ENCODE measurements around the gene ARHGEF25.
"Not testable (repeated sequence)": the region's sequence is repeated elsewhere in the genome, so short reads cannot be mapped to it uniquely, and the experiment has no call there.

ARHGEF25 gene

DNA sequence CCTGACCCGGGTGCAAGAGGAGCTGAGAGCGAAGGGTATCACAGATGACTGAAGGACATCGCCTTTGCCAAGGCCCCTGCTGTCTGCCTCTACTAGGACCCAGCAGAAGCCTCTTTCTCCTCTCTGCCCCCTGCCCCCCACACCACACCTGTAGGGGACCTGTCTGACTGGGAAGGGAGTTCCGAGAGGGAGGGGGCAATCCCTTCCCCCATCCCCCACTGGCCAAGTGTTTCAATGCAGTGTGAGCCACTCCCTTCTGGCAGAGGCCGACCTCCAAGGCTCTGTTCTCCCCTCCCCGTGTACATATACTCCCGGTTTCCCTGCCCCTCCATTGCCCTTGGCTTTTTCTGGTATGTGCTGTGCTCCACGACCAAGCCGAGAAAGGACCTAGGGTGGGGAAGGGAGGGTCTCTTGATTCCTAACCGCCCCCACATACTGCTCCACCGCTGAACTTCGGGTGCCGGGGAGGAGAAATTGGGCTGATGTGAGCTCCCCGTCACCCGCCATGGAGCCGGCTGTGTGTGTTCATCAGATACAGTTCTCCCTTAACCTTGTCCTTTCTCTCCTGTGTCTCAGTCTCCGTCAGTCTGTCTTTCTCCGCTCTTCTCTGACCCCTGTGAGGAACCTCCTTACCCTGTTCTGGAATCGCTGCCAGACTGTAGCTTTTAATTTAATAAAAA lies 2.0 kb upstream of the ARHGEF25 start:
- no peak for DNase-seq (ENCODE audit: low read depth in 2 of 3, low spot score in 1 of 3)

- DNase-seq (ENCODE audit: low read depth in 2 of 3, low spot score in 1 of 3) = no peak
Measured at GRCh38 chr12:57609781-57610553, 1.3 kb upstream of the ARHGEF25 start.

- DNase-seq (ENCODE audit: low read depth in 2 of 3, low spot score in 1 of 3) = no peak
Measured at GRCh38 chr12:57610554-57611107, 604 bp upstream of the ARHGEF25 start.

DNA sequence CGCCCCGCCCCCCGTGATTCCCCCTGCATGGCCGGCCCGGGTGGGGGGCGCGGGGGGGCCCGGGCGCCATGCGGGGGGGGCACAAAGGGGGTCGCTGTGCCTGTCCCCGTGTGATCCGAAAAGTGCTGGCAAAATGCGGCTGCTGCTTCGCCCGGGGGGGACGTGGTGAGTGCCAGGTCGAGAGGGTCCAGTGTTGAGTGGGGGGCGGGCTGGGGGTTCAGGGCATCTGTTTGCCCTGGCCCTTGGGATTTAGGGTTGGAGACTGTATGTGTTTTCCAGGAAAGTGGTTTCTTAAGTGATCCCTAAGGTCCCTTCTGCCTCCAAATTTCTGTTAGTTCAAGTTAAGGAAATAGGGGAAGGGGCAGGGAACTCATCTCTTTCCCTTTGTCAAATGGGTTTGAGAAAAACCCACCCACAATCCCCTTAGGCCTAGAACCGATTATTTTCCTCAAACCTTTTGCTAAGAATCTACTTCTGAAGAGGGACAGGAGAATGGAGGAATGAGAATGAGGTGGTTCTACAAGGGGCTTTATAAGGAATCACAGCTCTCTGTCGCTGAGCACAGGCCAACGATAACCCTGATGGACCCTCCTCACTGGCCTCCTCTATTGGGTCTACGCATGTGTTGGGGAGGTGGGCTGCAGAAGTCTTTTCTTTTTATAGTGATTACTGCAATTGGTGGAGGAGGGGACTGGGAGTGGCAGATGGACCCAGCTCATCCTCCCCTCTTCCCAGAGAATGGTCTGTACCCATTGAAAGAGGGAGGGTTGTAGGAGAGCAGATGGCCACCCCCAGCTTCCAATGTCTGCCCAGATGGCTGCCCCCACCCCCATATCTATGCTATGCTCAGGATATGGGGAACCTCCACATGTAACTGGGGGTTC lies 834 bp downstream of the ARHGEF25 start:
- no peak for DNase-seq (ENCODE audit: low read depth in 2 of 3, low spot score in 1 of 3)

DNA sequence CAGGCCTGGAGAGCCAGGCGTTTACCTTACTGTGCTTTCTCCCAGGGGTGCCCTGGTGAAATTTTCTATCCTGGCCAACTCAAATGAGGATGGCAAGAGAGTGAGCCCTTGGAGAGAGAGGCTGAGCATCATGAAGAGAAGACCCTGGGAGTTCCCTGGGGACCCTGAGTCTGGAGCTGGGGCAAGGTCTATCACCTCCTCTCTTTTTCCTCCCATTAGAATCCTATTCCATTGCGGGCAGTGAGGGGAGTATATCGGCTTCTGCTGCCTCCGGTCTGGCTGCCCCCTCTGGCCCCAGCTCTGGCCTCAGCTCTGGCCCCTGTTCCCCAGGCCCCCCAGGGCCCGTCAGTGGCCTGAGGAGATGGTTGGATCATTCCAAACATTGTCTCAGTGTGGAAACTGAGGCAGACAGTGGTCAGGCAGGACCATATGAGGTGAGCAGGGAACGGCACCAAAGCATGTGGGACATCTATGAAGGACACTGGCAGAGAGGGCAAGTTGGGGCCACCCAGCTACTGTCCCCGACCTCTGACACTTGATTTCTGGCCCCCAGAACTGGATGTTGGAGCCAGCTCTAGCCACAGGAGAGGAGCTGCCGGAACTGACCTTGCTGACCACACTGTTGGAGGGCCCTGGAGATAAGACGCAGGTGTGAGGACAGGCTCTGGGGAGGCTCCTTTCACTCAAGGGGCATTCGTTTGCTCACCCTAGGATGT lies 1.6 kb downstream of the ARHGEF25 start:
- no peak for DNase-seq (ENCODE audit: low read depth in 2 of 3, low spot score in 1 of 3)

DNA sequence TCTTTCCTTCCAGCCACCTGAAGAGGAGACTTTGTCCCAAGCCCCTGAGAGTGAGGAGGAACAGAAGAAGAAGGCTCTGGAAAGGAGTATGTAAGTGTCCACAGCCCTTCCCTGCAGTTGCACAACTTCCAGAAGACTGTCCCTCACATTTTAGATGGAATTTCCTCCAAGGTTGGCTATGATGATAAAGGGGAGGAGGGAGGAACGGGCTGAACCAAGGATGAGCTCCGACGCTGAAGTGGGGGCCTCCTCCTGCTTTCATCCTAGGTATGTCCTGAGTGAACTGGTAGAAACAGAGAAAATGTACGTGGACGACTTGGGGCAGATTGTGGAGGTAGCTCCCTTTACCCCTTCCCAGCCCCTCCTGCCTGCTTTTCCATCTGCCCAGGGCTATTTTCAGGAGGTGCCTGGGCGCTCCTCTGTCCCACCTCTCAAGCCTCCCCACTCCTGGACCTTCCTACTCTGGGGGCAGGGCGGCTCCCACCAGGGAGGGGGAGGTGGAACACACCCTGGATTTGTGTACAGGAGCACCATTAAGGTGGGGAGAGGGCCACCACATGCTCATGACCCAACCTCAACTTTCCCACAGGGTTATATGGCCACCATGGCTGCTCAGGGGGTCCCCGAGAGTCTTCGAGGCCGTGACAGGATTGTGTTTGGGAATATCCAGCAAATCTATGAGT lies 2.3 kb downstream of the ARHGEF25 start:
- DNase-seq (ENCODE audit: low read depth in 2 of 3, low spot score in 1 of 3) = no peak

DNA sequence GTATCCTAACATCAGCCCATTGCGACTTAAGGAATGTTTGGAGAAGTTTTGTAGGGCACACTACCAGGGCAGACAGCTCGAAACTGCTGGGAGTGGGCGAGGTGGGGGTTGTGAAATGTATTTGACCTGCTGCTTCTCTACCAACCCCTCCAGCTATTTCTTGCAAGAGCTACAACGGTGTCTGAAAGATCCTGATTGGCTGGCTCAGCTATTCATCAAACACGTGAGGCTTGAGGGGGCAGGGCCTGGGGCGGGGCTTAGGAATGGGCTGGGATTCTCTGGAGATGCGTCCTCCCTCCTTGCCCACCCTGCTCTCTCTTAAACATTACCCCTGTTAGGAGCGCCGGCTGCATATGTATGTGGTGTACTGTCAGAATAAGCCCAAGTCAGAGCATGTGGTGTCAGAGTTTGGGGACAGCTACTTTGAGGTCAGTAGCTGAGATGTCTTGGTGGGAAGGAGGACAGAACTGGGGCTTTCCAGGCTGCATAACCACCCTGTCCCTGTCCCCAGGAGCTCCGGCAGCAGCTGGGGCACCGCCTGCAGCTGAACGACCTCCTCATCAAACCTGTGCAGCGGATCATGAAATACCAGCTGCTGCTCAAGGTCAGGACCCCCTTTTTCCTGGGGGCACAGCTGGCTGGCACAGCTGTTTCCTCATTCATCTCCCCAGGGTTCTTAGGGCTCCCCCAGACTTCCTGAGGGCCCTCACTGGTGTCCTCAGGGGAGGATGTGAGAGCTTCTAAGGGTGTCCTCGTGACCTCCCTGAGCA lies 3.1 kb downstream of the ARHGEF25 start:
- no peak for DNase-seq (ENCODE audit: low read depth in 2 of 3, low spot score in 1 of 3)

DNA sequence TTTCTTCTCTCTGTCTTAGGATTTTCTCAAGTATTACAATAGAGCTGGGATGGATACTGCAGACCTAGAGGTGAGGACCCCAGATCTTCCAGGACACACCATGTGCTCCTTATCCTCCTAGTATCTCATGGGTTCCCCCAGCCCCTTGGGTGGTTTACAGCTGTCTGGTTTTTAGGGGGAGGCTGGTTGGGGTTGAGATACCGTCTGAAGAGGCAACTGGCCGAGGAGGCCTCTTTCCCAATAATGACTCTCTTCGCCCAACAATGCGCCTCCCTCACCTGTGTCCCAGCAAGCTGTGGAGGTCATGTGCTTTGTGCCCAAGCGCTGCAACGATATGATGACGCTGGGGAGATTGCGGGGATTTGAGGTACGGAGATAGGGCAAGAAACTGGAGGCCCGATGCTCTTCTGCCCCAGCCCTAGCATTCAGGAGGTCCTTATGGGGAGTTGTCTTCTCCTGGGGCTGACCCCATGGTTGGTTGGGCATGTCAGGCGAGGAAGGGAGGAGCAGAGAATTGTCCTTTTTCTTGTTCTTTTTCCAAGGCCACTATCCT lies 3.8 kb downstream of the ARHGEF25 start:
- DNase-seq (ENCODE audit: low read depth in 2 of 3, low spot score in 1 of 3) = no peak

DNA sequence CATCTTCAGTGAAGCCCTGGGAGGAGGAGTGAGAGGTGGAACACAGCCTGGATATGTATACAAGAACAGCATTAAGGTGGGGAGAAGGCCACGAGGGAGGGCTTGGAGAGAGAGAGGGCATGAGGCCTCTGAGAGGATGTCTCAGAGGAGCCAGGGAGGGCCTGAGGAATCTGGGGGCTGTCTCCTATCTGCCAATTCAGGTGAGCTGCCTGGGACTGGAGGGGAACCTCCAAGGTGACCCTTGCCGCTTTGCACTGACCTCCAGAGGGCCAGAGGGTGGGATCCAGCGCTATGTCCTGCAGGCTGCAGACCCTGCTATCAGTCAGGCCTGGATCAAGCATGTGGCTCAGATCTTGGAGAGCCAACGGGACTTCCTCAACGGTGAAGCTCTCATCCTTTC lies 4.4 kb downstream of the ARHGEF25 start:
- no peak for DNase-seq (ENCODE audit: low read depth in 2 of 3, low spot score in 1 of 3)

- DNase-seq (ENCODE audit: low read depth in 2 of 3, low spot score in 1 of 3) = no peak
Measured at GRCh38 chr12:57616383-57617101, 5.3 kb downstream of the ARHGEF25 start.

GRCh38 chr12:57617942-57618341 lies 6.7 kb downstream of the ARHGEF25 start:
- DNase-seq (ENCODE audit: low read depth in 2 of 3, low spot score in 1 of 3) = no peak

DNA sequence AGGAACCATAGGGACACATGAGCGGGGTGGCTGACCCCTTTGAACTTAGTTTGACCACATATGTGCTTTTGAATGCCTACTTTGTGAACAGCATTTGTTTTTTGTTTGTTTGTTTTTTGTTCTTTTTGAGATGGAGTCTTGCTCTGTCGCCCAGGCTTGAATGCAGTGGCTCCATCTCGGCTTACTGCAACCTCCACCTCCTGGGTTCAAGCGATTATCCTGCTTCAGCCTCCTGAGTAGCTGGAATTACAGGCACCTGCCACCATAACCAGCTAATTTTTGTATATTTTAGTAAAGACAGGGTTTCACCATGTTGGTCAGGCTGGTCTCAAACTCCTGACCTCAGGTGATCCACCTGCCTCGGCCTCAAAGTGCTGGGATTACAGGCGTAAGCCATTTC lies 7.2 kb downstream of the ARHGEF25 start:
- not testable (repeated sequence) for DNase-seq (ENCODE audit: low read depth in 2 of 3, low spot score in 1 of 3)

GRCh38 chr12:57618966-57619433 lies 7.8 kb downstream of the ARHGEF25 start:
- DNase-seq (ENCODE audit: low read depth in 2 of 3, low spot score in 1 of 3) = no peak

DNA sequence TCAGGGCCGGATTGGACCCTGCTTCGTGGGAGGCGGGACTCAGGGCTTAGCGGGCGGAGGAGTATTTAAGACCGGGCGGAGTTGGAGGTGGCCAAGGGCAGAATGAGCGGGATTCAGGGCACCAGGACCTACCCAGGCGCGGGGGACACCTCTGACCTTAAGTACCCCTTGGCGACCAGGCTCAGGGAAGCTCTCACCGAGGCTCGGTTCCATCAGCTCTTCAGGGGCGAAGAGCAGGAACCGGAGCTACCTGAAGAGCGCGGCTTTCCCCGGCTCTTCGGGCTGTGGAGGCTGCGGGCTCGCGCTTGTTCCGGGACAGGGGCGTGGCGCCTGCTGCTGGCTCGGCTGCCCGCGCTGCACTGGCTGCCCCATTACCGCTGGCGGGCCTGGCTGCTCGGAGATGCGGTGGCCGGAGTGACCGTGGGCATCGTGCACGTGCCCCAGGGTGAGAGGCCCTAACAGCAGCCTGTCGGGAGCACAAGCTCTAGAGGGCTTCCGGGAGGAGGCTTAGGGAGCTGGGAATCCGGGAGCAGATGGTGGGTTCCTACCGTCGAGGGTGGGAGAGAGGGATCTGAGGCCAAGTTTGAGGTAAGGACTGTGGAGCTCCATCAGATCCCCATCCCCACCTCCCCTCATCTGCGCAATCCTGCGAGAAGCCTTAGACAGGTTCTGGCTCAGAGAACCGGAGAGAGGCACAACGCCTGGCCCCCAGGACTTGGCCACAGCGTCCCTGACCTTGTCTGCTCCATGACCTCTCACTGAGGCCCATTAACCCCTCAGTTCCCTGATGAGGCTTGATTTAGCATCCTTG lies 8.4 kb downstream of the ARHGEF25 start:
- DNase-seq (ENCODE audit: low read depth in 2 of 3, low spot score in 1 of 3) = no peak

- DNase-seq (ENCODE audit: low read depth in 2 of 3, low spot score in 1 of 3) = no peak
Measured at GRCh38 chr12:57620245-57620935, 9.2 kb downstream of the ARHGEF25 start.

GRCh38 chr12:57620936-57621496 lies 9.8 kb downstream of the ARHGEF25 start:
- DNase-seq (ENCODE audit: low read depth in 2 of 3, low spot score in 1 of 3) = no peak
